GM19467 (cell line): ENCODE results near the gene NXPE4.

ENCODE experiments used
- ATAC-seq: cut with Tn5 transposase; IDR thresholded peaks from one replicate; pipeline ENCODE4 v1.9.1; 2021; ENCODE audit warnings: mild to moderate bottlenecking, moderate library complexity; ENCODE audit not compliant: unreplicated experiment

The NXPE4 gene

DNA sequence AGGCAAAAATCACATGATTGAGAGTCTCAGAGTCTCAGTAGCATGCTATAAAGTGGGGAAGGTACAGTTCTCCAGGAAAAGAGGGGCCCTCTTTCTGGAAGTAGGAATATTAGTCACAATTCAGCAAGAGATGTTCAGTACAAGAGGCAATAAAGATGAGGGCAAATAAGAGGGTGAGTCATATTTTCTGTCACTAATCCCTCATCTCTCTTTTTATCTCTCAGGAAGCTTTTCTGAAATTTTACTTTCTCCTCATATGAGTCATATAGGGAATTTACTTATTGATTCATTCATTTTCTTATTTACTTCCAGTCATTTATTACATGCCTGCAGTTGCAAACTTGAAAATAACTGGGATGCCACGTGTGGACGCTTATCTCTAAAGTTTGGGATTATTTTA is 32.5 kb downstream of the NXPE4 start:
- no peak for ATAC-seq

DNA sequence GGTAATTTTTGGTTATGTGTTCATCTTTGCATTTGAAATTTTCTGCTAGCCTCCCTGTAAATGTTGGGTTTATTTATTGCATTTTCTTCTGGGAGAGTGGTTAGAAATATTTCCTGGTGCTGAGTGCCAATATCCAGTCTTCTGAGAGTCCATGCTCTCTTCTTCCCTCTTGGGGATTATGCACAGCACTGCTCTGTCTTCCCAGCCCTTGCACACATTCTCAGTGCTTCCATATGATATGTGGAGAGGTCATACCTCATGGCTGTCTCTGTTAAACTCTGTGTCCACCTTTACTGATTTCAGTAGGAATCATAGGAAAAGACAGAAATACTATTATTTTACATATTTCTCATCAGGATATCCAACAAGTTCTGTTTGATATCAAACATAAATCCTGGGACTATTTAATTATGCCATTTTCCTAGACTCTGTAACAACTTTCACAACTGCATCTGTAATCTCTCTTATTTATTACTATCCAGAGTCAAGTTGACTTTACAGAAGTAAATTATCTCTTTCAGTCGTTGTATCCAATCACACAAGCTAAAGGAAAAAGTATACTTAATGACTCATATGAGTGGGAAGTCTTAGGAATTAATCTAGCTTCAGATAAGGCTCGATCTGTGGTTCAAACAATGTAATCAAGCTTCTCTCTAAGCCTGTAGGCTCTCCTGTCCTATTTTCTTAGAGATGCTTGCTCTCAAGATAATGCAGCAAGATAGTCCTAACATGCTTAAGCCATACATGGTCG is 33.2 kb downstream of the NXPE4 start:
- ATAC-seq, result no peak

- no peak for ATAC-seq
Observed at GRCh38 chr11:114559425-114560310, 35.9 kb downstream of the NXPE4 start, which contains the start of gene NXPE1. Gene NXPE1, minus strand, starts transcription at chr11:114559881. Its CDS starts 8,680 bp downstream, at chr11:114551201.

GRCh38 chr11:114556135-114556534 is 39.5 kb downstream of the NXPE4 start:
- ATAC-seq, result no peak

DNA sequence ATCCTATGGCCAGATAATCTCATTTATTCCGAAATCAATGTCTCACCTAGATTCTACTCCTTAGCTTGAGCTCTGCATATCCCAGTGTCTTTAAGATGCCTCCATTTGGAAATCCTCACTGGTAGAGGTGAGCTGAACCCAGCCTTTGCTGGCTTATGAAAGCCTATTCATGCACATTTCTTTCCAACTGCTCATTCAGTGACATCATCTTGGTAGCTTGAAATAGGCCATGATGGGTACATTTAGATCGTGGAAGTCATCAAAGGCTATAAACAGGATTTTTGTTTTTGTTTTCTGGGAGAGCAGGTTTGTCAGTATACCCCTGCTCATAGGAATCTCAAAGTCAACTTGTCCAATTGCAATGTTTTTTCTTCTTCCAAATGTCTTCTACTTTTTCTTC is 41.9 kb downstream of the NXPE4 start:
- ATAC-seq, result no peak

GRCh38 chr11:114551060-114551459 is 44.5 kb downstream of the NXPE4 start:
- no peak for ATAC-seq

- no peak for ATAC-seq
Observed at GRCh38 chr11:114525682-114526081, 69.9 kb downstream of the NXPE4 start.

DNA sequence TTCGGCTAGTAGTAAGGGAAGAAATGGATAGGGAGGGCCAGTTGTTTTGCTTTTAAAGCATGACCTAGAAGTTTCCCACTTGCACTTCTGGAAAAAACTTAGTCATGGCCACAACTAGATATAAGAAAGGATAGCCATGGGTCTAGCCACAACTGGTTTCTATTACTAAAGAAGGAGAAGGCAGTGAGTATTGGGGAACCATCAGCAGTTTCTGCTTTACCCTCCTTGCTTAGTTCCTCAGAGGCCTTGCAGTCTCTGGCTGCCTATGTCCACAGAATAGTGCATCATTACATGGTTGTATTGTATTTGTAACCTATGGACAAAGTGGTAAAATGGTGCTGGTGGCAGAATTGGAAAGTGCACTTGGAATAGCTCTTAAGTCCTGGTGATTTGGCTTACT is 71.5 kb downstream of the NXPE4 start:
- ATAC-seq, result no peak

- no peak for ATAC-seq
Observed at GRCh38 chr11:114522818-114523217, 72.8 kb downstream of the NXPE4 start.
